Stimulated activated CD8-positive, alpha-beta memory T cell treated with anti-CD3 and anti-CD28 coated beads, Interleukin-7, amount 100 ng/mL, for 48 hours (primary cell): ENCODE results near the gene HYAL1.
A peak's percentile ranks its signal among the peaks of the same experiment; 100 is the strongest.

Experiments used
- DNase-seq, 2 donors: peaks; one replicate each; pipeline ENCODE4 v3.0.0-alpha.2; 2020; ENCODE audit warnings: low read depth in 1 of 2; ENCODE audit errors: extremely low read depth in 1 of 2

The HYAL1 gene, protein sequence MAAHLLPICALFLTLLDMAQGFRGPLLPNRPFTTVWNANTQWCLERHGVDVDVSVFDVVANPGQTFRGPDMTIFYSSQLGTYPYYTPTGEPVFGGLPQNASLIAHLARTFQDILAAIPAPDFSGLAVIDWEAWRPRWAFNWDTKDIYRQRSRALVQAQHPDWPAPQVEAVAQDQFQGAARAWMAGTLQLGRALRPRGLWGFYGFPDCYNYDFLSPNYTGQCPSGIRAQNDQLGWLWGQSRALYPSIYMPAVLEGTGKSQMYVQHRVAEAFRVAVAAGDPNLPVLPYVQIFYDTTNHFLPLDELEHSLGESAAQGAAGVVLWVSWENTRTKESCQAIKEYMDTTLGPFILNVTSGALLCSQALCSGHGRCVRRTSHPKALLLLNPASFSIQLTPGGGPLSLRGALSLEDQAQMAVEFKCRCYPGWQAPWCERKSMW

DNA sequence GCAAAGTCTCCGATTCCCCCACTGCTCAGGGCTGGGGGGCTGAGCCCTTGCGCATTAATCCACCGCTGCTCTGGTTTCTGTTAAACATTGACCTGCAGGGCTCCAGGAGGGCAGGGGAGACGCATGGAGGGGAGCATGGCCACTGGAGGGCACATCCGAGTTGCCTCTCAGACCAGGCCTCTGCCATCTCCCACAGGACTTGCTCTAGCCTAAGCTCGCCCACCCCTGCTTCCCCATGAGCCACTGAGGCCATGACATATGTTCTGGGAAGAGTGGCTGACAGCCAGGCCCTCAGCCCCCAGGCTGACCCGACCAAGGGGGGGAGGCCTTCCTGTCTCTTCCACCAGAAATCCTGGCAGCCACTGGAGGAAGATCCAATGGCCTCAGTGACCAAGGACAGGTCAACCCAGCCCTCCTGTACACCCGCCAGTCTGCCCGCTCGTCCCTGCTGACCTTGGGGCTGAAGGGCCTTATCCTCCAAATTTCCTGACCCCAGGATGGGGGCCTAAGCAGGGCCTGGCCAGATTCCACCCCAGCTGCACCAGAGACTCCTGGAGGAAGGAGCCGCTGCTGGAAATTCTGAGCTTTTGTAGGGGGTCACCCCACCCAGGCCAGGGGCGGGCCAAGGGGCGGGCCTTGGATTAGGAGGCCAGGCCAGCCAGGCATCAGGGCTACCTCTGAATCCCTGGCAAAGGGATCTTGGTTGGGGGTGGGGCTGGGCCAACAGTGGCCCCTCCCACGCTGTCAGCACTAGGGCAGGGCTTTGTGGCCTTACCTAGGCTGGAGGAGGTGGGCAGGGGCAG lies at the start of gene HYAL1:
TSS of gene HYAL1 (minus strand) at position 562 of the 803 bp plus-strand sequence. CDS start 618 bp downstream, outside the sequence.
- DNase-seq: no peak

DNA sequence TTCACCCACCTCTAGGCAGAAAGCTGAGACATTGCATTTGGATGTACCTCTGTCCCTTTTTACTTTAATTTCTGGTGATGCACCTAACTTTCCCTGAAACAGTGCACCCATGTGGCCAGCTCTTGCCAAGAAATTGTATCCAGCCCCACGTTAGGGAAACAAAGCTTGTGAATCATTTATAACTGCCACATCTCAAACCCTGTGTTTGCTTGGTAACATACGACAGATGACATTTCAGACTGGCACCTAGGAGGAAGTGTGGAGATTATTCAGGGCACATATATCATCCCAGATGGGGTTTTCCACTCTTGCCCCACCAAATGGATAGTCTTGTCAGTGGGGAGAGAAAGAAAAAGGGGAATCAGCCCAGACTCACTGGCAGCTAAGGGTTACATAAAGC lies 49.4 kb upstream of the HYAL1 start:
- DNase-seq: no peak

DNA sequence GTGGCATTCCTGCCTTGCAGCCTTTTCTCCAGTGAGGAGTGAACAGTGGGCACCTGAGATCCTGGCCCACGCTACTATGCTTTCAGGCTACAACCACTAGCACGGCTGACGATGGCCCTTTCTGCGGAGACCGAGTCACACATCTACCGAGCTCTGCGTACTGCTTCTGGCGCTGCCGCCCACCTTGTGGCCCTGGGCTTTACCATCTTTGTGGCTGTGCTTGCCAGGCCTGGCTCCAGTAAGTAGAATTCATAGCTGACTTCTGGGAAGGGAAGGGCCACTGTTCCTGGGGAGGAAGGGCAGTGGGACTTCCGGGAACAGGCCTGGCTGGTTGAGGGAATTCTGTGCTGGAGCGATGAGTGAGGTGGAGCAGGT lies 47.9 kb upstream of the HYAL1 start:
- DNase-seq: no peak

DNA sequence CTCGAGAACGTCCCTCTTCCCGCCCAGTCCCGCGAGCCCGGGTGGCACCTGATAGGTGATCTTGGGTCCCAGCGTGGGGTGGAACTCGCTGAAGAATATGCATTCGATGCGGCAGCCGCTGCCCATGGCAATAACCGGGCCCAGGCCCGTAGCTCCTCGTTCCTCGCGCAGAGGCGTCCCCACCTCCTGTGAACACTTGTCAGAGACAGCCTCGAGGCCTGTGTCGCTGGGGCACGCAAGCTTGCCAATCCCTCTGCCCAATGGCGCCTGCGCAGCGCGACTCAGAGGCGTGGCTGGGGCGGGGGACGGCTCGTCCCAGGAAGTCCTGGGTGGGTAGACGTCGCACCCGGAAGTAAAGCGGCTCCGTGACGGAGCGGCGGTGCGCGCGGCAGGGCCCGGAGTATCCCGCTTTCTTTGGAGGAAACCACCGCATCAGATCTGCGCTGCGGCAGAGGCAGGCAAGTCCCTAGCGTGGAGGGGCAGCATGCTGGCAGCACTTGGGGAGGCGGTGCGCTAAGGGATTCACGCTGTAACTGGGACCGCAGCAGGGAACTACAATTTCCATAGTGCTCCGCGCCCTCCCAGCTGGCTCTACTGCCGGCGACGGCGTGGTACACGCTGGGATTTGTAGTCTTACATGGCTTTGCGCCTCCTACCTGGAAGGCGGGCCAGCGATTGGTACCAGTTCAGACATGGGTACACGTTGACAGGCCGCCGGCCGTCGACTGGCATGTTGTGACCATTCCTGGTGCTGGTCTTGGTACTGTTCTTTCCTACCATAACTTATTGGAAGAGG lies 47.4 kb upstream of the HYAL1 start, which contains the start of the genes CYB561D2 and NPRL2:
TSS of gene CYB561D2 (plus strand) at position 336 of the 796 bp plus-strand sequence. CDS start 572 bp downstream, outside the sequence.
TSS of gene NPRL2 (minus strand) at position 249 of the 796 bp plus-strand sequence. CDS start at position 126, 123 bp downstream.
- peak; percentile 99 for DNase-seq

DNA sequence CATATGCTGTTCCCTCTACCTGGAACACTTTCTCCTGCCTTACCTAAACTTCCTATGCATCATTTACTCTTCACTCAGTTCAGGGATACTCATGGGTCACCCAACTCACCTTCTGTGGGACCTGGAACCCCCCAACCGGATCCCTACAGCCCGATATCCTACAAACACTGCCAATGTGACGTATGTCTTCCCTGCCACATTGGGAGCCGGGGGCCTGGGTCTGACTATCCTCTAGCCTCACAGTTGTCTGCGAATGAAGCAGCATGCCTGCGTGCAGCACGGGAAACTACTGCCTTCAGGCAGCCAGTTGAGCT lies 46.8 kb upstream of the HYAL1 start:
- no peak for DNase-seq

DNA sequence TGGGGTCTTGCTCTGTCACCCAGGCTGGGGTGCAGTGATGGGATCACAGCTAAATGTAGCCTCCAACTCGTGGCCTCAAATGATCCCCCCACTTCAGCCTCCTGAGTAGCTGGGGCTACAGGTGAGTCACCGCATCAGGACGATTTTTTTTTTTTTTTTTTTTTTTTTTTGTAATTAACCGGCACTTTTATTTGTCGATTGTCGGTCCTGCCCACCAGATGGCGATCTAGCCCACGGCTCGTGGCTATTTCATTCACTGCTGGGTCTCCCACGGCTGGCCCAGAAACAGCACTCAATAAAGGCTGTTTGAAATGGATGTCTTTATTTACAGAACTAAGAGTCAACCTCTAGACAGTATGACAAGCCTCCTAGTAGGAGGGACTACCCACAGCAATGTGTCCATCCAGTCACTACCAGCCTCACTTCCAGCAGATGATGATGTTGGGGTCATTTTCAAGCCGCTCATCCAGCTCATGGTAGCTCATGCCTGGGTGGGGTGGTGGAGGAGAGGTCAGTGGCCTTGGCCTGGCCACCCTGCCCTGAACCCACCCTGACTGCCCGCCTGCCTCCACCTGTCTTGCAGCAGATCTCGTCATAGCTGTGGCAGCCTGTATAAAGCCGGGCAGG lies 43.9 kb upstream of the HYAL1 start:
- DNase-seq: peak in 1 of 2 donors; percentile 61

DNA sequence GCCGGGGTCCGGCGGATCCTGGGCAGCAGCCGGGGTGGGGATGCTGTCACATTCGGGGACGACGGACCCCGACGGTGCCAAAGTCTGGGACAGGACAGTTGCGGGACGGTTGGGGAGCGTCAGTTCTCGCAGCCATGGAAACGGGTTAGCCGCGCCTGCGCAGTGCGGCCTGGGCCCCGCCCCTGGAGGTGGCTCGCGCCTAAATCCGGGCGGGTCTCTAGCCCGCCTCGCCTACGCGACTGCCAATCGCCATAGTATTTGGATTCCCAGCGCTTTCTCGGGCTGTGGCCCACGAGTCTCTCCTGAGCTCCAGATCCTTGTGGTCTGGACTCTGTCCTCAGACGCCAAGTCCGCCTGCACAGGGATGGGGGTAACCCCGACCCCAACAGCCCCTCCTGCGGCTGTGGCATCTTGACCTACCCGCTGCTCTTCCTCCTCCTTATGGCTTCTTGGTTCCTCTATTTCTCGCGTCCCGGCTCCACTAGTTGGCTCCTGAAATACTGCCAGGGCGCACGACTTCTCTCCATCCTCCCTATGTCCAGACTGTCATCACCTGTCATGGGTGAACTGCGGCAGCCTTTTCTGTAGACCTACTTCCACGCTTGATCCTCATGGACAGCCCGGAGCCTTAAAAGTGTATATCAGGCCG lies 42.3 kb upstream of the HYAL1 start, which contains the start of gene ZMYND10:
TSS of gene ZMYND10 (minus strand) at position 147 of the 649 bp plus-strand sequence. CDS start 153 bp downstream, outside the sequence.
- DNase-seq: peak; percentile 52

DNA sequence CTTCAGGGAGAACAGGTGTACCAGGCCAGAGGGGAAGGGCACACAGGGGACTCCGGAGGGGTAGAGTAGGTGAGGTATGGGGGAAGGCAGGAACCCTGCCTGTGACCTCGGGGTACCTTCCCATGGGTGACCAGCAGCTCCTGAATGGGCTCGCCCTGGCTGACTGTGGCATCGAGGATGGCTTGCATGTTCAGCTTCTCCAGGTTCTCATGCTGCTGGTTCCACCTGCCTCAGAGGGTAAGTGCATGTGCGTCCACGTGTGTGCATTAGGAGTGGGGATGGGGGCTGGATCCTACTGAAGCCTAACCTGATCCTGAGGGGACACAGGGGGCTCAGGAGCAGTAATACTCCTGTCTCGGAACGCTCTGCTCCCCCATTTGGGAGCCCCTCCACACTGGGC lies 41.6 kb upstream of the HYAL1 start:
- DNase-seq: no peak

DNA sequence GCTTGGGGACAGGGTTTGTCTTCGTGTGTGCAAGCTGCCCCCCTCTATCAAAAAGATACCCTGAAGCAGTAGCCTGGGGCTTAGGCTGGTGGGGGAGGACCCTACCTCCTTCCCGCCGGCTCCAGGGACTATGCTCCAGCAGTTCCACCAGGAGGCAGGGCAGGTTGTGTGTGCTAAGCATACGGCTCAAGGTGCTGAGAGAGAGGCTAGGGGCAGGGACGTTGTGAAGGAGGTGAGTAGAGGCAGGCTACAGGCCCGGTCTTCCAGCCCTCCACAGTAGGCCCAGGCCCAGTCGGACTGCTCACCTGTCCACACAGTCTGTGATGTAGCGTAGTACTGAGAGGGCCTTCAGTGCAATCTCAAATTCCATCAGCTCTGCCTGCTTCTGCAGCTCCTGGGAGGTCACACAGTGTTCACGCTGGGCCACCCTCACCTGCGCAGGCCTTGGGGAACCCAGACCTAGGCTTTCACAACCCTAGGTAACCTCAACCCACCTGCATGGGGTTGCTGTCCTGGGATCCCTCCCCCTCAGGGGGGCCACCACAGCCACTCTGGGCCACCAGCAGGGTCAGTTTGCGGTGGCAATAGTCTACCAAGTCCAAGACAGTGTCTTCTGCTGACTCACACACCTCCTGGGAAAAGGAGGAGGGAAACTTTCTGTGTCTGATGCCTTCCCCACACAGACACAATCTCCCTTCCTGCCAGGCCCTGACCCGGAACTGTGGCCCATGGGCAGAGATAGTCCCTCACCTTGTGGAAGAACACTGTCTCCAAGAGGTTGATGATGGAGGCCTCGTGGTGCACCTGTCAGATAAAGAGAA lies 39.6 kb upstream of the HYAL1 start:
- no peak for DNase-seq

DNA sequence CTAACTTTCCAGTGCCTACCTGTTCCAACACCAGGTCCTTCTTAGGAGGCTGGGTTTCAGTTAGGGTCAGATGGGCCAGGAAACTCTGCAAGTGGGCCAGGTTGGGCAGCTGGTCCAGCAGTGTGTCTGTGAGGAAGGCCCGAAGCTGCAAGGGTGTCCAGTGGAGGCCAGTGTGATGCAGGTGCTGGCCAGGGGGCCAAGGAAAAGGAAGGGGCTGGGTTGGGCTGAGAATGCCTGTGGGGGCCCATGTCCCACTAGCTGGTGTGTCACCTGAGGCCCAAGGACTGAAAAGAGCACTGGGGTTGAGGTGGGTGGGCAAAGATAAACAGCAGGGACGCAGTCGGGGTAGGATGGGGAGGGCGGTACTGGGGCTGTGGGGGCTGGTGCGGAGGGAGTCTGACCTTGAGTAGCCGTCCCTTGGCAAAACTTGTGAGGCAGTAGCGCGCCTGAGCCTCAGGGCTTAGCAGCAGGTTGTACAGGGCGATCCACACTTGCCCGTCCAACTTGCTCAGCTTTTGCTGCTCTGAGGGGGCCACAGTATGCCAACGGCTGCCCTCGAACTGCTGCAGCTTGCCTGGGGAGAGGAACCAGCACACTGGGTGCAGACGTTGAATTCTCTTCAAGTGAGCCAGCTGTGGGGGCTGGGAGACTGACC lies 38.7 kb upstream of the HYAL1 start:
- DNase-seq: no peak

DNA sequence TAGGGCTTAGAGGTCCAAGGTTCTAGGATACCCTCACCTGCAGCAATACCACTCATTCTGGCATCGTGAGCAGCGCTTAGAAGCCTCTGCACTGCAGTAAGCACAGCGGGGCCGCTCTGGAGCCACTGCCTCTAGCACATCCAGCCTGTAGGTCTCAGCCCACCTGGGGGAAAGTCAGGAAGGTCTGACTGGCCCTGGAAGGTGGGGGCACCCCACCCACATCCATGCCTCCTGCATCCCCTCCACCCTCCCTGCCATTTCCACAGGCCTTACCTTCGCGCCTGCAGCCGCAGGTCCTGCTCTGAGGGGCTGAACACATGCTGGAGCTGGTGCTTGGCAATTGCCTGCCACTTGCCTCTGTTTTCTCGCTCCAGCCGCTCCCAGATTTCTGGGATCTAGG lies 38.2 kb upstream of the HYAL1 start:
- DNase-seq: no peak

DNA sequence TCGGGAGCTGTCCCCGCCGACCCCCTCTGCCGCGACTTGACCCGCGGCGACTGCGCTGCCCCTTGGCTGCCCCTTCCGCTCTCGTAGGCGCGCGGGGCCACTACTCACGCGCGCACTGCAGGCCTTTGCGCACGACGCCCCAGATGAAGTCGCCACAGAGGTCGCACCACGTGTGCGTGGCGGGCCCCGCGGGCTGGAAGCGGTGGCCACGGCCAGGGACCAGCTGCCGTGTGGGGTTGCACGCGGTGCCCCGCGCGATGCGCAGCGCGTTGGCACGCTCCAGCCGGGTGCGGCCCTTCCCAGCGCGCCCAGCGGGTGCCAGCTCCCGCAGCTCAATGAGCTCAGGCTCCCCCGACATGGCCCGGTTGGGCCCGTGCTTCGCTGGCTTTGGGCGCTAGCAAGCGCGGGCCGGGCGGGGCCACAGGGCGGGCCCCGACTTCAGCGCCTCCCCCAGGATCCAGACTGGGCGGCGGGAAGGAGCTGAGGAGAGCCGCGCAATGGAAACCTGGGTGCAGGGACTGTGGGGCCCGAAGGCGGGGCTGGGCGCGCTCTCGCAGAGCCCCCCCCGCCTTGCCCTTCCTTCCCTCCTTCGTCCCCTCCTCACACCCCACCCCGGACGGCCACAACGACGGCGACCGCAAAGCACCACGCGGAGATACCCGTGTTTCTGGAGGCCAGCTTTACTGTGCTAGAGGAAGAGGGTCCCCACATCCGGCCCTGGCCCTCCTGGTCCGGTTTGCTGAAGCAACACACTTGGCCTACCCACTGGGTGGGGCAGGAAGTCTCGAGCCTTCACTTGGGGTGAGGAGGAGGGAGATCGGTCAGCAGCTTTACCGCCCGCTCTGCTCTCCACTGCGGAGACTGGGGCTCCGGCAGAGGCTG lies 37.3 kb upstream of the HYAL1 start, which contains the start of gene RASSF1:
TSS of gene RASSF1 (minus strand) at position 389 of the 882 bp plus-strand sequence. CDS start at position 358, 31 bp downstream.
- peak; percentile 67 to 71 for DNase-seq

DNA sequence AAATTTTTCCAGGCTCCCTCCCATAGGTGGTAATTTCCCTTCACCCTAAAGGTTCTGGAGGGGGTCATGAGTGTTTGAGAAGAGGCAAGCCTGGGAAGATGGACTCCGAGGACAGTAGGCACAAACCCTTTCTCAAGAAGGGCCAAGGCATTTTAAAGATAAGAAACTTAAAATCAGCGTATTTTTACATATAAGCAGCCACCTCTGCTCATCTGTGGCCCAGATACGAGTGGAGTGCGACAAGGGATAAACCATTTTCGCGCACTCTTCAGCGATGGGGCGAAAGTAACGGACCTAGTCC lies 36.7 kb upstream of the HYAL1 start:
- DNase-seq: no peak

DNA sequence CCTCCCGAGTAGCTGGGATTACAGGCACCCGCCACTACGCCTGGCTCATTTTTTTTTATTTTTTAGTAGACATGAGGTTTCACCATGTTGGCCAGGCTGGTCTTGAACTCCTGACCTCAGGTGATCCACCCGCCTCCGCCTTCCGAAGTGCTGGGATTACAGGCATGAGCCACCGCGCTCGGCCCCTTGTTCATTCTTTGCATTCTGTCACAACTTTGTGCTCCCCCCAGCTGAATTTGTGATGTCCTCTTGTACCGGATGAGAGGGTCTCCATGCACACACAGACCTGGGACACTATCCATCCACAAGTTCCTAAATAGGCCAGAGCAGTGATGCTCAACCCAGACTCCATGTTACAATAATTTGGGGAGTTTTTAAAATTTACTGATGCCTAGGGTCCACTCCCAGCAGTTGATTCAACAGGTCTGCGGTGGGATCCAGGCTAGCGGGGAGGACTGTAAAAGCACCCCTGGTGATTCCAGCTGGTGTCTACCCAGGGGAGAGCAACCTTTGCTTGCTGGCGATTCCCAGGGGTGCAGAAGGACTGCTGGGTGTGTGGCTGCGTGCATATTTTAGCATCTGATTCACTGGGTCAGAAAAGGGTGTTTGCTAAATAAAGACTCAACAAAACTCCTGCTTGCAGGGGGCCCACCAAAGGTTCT lies 36.2 kb upstream of the HYAL1 start:
- no peak for DNase-seq

DNA sequence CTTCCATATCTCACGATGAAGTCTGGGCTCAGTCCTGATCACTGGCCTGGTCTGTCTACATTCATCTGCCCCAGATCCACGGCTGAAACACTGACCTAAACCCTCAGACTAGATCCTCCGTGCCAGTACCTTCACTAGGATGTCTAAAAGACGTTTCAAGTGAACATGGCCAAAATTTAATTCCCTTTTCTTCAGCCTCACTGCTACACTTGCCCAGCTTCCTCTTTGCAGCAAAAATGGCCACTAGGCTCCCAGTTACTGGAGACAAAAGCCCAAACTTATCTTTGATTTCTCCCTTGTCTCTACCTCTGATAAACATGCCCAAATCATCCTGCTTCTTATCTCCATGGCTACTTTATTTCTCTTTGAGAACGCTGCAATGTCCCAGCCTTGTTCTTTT lies 35.6 kb upstream of the HYAL1 start:
- no peak for DNase-seq

DNA sequence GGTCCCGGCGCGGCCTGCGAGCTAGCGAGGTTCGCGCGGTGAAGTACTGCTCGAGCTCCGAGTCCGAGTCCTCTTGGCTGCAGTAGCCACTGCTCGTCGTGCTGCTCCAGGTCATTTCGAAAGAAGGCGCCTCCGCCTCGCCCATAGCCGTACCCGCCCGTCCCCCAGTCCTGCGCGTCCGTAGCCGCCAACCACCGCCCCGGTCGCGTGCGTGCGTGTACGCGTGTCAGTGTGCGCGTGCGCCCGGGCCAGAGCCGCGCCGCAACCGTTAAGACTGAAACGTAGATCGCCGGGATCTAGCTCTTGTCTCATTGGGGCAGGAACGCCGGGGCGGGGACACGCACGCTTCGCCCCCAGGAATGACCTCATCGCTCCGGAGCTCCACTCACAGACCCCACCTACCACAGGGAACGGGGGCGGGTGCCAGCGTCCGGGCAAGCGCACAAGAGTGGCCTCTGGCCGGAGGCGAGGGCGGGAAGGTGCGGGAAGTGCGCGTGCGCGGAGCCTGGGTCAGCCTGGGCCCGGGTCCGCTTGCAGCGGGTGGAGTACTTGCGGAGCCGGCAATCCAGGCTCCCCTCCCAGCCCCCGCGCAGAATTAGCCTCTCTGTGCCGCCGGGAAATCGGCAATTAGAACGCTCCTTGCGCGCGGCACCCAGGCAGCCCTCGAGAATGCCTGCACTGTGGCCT lies 33.9 kb upstream of the HYAL1 start:
- DNase-seq: peak; percentile 96 to 99
